H1 (cell line): Measurements from ENCODE around the gene BAK1. TPM values are rescaled to one million over a fixed set of nuclear protein-coding genes. Genes with fewer than 3 reads are reported as not detected.

ENCODE experiments used
- CBX8 ChIP-seq: fragments of 300-800, 300-1000 bp; sonication (generic); IDR thresholded peaks from 2 replicates; pipeline ENCODE4 v1.7.1; 2016; ENCODE audit warnings: low read depth, low read length, borderline replicate concordance
- EP300 ChIP-seq, 2 experiments: IDR thresholded peaks; 1 replicate in 1 of 2; 2 replicates in 1 of 2; pipeline ENCODE4 v1.6.1; 2011 to 2012; ENCODE audit warnings: low read depth in 2 of 2, low read length in 2 of 2, mild to moderate bottlenecking in 2 of 2, borderline replicate concordance in 1 of 2, inconsistent platforms in 1 of 2, moderate library complexity in 1 of 2
- EZH2 ChIP-seq: fragments of 200-600 bp; sonication (generic); IDR thresholded peaks from 2 replicates; pipeline ENCODE4 v1.7.1; 2012; ENCODE audit warnings: low read depth, mild to moderate bottlenecking, moderate library complexity, low read length, inconsistent platforms; ENCODE audit not compliant: severe bottlenecking
- NANOG ChIP-seq: IDR thresholded peaks from 2 replicates; pipeline ENCODE4 v1.6.1; 2011; ENCODE audit warnings: low read length, low read depth, mild to moderate bottlenecking, inconsistent platforms; ENCODE audit not compliant: insufficient read depth, poor library complexity, severe bottlenecking
- POLR2A ChIP-seq, 2 experiments: IDR thresholded peaks; 1 replicate in 1 of 2; 2 replicates in 1 of 2; pipeline ENCODE4 v1.6.1; 2011; ENCODE audit warnings: low read depth in 2 of 2, low read length in 2 of 2, mild to moderate bottlenecking in 2 of 2; ENCODE audit errors: control extremely low read depth in 1 of 2
- POLR2AphosphoS5 ChIP-seq: IDR thresholded peaks from 2 replicates; pipeline ENCODE4 v1.6.1; 2011; ENCODE audit warnings: low read depth, low read length
- POU5F1 ChIP-seq: IDR thresholded peaks from 2 replicates; pipeline ENCODE4 v1.6.1; 2011; ENCODE audit warnings: low read depth, mild to moderate bottlenecking, low read length, moderate library complexity
- SIRT6 ChIP-seq: IDR thresholded peaks from one replicate; pipeline ENCODE4 v1.7.1; 2012; ENCODE audit warnings: low read length, inconsistent platforms
- TCF12 ChIP-seq: IDR thresholded peaks from 2 replicates; pipeline ENCODE4 v1.6.1; 2011; ENCODE audit warnings: low read depth, mild to moderate bottlenecking, low read length
- YY1 ChIP-seq: IDR thresholded peaks from 2 replicates; pipeline ENCODE4 v1.6.1; 2011; ENCODE audit warnings: low read depth, mild to moderate bottlenecking, low read length
- polyA plus RNA-seq, 7 experiments: library from polyadenylated mRNA; depleted of rRNA in 3 of 7; stranded (reverse) in 5 of 7; unstranded in 2 of 7; fragments of >200 nt in 5 of 7; fragments of 200-250 nt in 2 of 7; gene quantifications; 1 replicate in 5 of 7; 2 replicates in 1 of 7; 4 replicates in 1 of 7; pipeline versions ENCODE4 v1.2.1 to v1.2.3, GENCODE V29; 2011 to 2013; ENCODE audit warnings: missing spikeins in 2 of 7, mixed read lengths in 2 of 7
- total RNA-seq: library from RNA; stranded (reverse); fragmentation: NEBNext Ultra II Directional; extraction: Animal tissue kit (Norgen Biotek cat#: 25700); gene quantifications from 2 replicates; pipeline ENCODE4 v1.2.1, GENCODE V29; 2021
- TF ChIP-seq, protein P1 (sequence below): fragments of 300-600 bp; sonication (generic); IDR thresholded peaks from 2 replicates; pipeline ENCODE4 v1.7.1; 2012; ENCODE audit warnings: low read length, moderate library complexity, mild to moderate bottlenecking, inconsistent platforms; ENCODE audit not compliant: insufficient replicate concordance

The BAK1 gene
- total and polyA plus RNA-seq, 2 of the 8 experiments (the other 6 are each of a cell fraction or from before 2014, with no cell fraction given) = 43.3 to 43.4 TPM

DNA sequence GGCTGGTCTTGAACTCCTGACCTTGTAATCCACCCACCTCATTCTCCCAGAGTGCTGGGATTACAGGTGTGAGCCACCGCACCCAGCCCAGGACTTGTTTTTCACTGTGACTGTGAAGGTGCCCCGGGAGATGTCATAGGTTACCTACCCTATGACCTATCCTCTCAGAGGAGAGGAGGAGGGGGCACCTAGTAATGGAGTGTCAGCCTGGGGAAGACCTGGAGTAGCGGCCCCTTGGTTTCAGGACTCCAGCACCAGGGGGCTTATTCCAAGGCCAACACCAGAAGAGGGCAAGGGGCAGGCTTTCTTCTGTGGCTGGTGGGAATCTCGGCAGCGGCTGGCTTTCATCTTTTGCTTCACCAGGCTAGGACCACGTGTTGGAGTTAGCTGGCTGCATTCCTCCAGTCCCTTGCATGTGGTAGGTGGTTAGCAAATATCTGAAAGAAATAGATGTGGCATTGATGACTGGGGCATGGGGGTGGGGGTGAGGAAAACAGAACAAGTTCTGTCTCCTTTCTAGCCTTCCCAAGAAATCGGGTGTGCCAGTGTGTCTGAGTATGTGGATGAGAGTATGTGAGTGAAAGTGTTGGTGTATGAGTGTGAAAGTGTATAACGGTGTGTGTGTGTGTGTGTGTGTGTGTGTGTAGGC lies 33.2 kb upstream of the BAK1 start (continued):
- TF ChIP-seq, protein P1, sequence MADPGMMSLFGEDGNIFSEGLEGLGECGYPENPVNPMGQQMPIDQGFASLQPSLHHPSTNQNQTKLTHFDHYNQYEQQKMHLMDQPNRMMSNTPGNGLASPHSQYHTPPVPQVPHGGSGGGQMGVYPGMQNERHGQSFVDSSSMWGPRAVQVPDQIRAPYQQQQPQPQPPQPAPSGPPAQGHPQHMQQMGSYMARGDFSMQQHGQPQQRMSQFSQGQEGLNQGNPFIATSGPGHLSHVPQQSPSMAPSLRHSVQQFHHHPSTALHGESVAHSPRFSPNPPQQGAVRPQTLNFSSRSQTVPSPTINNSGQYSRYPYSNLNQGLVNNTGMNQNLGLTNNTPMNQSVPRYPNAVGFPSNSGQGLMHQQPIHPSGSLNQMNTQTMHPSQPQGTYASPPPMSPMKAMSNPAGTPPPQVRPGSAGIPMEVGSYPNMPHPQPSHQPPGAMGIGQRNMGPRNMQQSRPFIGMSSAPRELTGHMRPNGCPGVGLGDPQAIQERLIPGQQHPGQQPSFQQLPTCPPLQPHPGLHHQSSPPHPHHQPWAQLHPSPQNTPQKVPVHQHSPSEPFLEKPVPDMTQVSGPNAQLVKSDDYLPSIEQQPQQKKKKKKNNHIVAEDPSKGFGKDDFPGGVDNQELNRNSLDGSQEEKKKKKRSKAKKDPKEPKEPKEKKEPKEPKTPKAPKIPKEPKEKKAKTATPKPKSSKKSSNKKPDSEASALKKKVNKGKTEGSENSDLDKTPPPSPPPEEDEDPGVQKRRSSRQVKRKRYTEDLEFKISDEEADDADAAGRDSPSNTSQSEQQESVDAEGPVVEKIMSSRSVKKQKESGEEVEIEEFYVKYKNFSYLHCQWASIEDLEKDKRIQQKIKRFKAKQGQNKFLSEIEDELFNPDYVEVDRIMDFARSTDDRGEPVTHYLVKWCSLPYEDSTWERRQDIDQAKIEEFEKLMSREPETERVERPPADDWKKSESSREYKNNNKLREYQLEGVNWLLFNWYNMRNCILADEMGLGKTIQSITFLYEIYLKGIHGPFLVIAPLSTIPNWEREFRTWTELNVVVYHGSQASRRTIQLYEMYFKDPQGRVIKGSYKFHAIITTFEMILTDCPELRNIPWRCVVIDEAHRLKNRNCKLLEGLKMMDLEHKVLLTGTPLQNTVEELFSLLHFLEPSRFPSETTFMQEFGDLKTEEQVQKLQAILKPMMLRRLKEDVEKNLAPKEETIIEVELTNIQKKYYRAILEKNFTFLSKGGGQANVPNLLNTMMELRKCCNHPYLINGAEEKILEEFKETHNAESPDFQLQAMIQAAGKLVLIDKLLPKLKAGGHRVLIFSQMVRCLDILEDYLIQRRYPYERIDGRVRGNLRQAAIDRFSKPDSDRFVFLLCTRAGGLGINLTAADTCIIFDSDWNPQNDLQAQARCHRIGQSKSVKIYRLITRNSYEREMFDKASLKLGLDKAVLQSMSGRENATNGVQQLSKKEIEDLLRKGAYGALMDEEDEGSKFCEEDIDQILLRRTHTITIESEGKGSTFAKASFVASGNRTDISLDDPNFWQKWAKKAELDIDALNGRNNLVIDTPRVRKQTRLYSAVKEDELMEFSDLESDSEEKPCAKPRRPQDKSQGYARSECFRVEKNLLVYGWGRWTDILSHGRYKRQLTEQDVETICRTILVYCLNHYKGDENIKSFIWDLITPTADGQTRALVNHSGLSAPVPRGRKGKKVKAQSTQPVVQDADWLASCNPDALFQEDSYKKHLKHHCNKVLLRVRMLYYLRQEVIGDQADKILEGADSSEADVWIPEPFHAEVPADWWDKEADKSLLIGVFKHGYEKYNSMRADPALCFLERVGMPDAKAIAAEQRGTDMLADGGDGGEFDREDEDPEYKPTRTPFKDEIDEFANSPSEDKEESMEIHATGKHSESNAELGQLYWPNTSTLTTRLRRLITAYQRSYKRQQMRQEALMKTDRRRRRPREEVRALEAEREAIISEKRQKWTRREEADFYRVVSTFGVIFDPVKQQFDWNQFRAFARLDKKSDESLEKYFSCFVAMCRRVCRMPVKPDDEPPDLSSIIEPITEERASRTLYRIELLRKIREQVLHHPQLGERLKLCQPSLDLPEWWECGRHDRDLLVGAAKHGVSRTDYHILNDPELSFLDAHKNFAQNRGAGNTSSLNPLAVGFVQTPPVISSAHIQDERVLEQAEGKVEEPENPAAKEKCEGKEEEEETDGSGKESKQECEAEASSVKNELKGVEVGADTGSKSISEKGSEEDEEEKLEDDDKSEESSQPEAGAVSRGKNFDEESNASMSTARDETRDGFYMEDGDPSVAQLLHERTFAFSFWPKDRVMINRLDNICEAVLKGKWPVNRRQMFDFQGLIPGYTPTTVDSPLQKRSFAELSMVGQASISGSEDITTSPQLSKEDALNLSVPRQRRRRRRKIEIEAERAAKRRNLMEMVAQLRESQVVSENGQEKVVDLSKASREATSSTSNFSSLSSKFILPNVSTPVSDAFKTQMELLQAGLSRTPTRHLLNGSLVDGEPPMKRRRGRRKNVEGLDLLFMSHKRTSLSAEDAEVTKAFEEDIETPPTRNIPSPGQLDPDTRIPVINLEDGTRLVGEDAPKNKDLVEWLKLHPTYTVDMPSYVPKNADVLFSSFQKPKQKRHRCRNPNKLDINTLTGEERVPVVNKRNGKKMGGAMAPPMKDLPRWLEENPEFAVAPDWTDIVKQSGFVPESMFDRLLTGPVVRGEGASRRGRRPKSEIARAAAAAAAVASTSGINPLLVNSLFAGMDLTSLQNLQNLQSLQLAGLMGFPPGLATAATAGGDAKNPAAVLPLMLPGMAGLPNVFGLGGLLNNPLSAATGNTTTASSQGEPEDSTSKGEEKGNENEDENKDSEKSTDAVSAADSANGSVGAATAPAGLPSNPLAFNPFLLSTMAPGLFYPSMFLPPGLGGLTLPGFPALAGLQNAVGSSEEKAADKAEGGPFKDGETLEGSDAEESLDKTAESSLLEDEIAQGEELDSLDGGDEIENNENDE = no peak
- TF ChIP-seq POLR2A (IDR thresholded peaks at IDR 0.05; ENCODE audit: control extremely low read depth in 1 of 2, low read depth in 2 of 2, low read length in 2 of 2) = no peak
- no peak for TF ChIP-seq POU5F1
- no peak for TF ChIP-seq EP300 (IDR thresholded peaks at IDR 0.05; ENCODE audit: borderline replicate concordance in 1 of 2, low read depth in 2 of 2, low read length in 2 of 2)
- no peak for TF ChIP-seq EZH2
- TF ChIP-seq POLR2AphosphoS5 = no peak
- no peak for TF ChIP-seq YY1
- TF ChIP-seq NANOG = no peak
- no peak for TF ChIP-seq CBX8
- no peak for TF ChIP-seq TCF12
- TF ChIP-seq SIRT6 = no peak
